NCI-H748 treated with DMSO at 0.1 percent for 48 hours (cell line): ENCODE measurements around the gene TCERG1L.
"Not testable (repeated sequence)": the region's sequence is repeated elsewhere in the genome, so short reads cannot be mapped to it uniquely, and the experiment has no call there.

Experiments
- DNase-seq: peaks from one replicate; lab custom pipeline; 2025; lab: John Stamatoyannopoulos, UW

Gene TCERG1L

GRCh38 chr10:131184503-131184902 lies 127.0 kb downstream of the TCERG1L start:
- DNase-seq, result no peak

GRCh38 chr10:131183546-131184045 lies 127.9 kb downstream of the TCERG1L start:
- no peak for DNase-seq

GRCh38 chr10:131181456-131181855 lies 130.1 kb downstream of the TCERG1L start:
- no peak for DNase-seq

GRCh38 chr10:131180740-131181415 lies 130.6 kb downstream of the TCERG1L start:
- no peak for DNase-seq

DNA sequence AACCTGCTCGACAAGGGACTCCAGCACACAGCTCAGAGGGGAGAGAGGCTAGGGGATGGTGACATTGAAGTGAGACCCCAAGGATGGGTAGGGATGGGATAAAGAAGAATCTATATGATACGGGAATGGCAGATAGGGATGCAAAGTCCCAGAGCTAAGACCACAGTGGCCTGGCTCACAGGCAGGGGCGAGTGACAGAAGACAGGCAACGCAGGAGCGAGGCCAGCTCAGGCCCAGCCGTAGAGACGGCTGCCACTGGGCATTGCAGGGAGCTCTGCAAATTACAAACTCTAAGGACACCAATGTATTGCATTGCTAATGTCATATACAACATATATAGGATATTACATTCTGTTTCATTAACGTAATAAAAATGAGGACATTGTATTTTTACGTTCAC lies 131.4 kb downstream of the TCERG1L start:
- DNase-seq, result no peak

GRCh38 chr10:131179361-131179760 lies 132.2 kb downstream of the TCERG1L start:
- DNase-seq, result no peak

DNA sequence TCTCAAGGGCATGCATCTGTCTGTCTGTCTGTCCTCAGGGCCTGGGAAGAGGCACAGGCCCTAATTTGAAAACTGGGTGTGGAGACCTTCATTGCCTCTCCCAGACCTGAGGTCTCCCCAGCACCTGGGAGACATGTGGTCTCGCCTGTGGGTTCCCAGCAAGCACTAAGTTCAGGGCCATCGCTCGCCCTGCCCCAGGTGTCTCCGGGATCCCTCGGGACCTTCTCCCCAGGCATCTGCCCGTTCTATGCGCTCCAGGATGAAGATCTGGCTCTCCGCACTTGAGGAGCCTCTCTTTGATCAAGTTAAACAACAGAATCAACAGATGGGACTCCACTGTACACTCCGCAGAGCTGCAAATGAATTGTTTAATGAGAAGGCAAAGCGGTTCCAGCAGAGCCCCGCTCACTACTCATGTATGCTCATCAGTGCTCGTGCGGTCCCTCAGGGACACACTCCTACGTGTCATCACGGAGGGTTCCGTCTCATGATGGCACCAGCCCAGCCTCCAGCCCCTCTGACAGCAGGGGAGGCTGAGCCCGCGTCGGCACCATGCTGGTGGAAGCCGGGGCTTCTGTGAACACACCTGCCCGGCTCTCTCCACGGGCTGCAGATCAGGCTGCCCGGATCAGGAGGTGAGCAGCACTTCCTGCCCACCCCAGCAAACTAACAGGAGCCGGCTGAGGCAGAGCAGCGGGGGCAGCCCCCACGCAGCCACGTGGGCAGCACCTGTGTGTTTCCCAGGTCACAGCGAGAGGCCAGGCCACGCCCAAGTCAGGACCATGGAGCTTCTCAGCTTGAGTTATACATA lies 132.8 kb downstream of the TCERG1L start:
- DNase-seq, result no peak

- no peak for DNase-seq
Observed at GRCh38 chr10:131177431-131178327, 133.8 kb downstream of the TCERG1L start.

DNA sequence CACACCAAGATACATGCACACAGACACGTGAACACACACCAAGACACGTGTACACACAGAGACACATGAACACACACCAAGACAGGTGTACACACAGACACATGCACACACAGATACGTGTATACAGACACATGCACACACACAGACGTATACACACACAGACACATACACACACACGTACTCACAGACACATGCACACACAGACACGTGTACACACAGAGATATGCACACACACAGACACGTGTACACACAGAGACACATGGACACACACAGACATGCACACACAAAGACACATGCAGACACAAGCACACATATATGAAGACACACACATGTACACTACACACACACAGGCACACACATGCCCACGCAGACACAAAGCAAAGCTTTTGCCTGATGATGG lies 134.6 kb downstream of the TCERG1L start:
- DNase-seq, result no peak

DNA sequence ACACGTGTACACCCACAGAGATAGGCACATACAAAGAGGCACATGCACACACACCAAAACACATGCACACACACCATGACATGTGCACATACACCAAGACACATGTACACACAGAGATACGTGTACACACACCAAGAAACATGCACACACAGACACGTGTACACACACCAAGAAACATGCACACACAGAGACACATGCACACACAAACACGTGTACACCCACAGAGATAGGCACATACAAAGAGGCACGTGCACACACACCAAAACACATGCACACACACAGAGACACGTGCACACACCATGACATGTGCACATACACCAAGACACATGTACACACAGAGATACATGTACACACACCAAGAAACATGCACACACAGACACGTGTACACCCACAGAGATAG lies 135.2 kb downstream of the TCERG1L start:
- not testable (repeated sequence) for DNase-seq

DNA sequence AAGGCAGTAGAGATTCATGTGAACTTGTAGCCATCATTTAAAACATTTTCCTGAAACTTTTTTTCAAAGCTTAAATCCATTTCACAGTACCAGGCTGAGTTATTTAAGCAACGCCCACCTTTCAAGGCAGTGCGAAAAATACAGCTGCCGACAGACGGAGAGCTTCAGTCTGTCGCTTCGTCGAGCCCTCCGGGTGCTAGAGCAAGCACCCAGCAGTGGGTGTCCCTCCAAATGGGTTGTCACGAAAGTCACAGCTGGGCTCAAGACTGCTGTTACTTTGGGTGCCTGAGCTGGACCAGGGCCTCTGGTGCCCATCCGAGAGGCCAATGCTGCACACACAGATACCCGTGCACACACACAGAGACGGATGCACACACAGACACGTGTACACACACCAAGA lies 135.6 kb downstream of the TCERG1L start:
- DNase-seq, result no peak

- no peak for DNase-seq
Observed at GRCh38 chr10:131174651-131175540, 136.6 kb downstream of the TCERG1L start.

DNA sequence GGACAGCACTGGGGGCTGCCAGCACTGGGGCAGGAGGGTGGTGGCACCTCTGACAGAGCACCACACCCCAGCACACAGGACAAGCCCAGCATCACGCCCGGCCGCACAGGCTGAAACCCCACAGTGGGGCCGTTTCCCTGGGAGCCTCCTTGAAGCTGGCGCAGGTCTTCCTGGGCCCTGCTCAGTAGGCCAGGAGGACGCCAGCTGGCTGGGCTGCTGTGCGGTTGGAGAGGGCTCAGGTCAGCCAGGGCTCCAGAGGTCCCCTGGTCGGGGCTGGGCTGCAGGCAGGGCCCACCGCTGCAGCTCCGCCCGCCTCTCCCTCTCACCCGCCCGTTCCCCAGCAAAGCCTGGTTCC lies 137.3 kb downstream of the TCERG1L start:
- no peak for DNase-seq

GRCh38 chr10:131173484-131174210 lies 137.9 kb downstream of the TCERG1L start:
- no peak for DNase-seq

DNA sequence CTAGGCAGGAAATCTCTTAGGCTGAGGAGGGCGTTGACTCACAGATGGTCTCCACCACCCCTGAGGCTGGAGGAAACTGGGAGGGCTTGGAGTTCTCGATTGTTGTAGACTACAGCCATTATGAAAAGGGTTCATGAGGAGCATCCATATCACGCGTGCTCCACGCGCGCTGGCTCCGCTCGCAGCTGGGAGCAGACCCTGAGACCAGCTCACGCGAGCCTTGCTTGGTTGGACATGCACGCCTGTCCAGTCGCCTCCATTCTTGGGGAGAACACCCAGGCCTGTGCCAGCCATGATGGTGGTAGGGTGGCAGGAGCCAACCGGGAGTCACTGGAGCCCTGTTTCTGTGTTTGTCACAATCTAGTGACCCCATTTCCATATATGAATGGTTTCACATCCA lies 139.1 kb downstream of the TCERG1L start:
- DNase-seq, result no peak

GRCh38 chr10:131169146-131169545 lies 142.4 kb downstream of the TCERG1L start:
- DNase-seq, result no peak

GRCh38 chr10:131168238-131168875 lies 143.2 kb downstream of the TCERG1L start:
- DNase-seq, result no peak

DNA sequence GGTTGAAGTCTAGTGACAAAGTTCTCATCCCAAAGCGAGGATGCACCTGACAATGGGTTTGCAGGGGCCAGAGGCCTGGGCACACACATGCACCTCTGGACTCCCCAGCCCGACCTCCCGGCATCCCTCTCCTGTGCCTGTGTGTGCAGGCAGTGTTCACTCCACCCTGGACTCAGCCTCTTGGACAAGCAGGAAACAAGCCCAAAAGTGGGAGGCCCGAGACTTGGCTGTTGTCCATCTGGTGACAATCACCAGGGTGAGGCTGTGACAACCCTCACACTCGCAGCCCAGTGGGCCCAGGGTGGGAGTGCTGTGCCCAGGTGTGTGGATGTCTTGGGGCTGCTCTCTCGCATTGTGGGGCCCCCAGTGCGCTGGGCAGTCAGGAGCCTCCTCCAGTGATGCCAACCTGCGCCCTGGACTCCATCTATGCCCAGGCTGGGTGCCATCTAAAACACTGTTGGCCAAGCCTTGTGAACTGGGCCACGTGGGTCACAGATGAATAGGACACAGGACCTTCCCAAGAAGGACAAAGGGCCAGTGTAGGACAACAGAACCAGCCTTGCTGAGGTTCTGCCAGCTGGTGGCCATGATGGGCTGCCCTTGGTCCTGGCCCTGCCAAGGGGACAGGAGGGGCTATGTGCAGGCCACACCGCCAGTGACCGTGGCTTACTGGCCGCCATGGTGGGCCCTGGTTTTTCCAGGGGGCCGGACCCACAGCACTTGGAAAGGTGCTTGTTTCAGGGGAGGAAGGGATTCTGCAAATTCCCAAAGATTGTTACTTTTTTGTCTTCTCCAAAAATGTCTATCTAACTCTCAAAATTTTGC lies 144.3 kb downstream of the TCERG1L start:
- no peak for DNase-seq

DNA sequence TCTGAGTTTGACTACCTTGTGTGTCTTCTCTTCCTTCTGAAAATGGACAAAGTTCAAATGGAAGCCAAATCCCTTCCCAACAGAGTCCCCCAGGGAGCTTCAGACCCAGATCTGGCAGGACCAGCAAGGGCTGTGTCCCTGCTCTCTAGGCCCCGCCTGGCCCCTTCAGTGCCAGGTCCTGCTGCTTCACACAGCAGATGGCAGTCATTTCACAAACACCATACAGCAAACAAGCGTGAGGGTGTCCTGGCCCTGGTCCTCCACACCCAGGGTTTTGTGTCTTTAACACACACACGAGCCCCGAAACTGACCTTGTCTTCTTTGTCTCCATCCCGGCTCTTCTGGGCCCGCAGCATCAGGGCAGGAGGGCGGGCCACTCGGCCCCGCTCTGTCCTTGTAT lies 145.0 kb downstream of the TCERG1L start:
- DNase-seq, result no peak
